MM.1S (cell line): ENCODE results near the gene TMEM131.

Experiments used
- DNase-seq: peaks from one replicate; pipeline ENCODE4 v3.0.0-alpha.2; 2015
- H2AFZ ChIP-seq: fragments of 300-600 bp; sonication (generic); 2 replicates; pipeline ENCODE4 v1.6.0; 2016; ENCODE audit warnings: antibody characterized with exemption, low read length
- H3F3A ChIP-seq: fragments of 300-600 bp; sonication (generic); 2 replicates; pipeline ENCODE4 v1.6.1; 2016; ENCODE audit warnings: mild to moderate bottlenecking, antibody characterized with exemption, low read length, moderate library complexity, mixed read lengths; ENCODE audit not compliant: insufficient read depth
- H3K27ac ChIP-seq: fragments of 300-600 bp; sonication (generic); 2 replicates; pipeline ENCODE4 v1.5.1; 2016; ENCODE audit warnings: mild to moderate bottlenecking, low read length
- H3K27me3 ChIP-seq: fragments of 300-600 bp; sonication (generic); replicated peaks from 2 replicates; pipeline ENCODE4 v1.6.0; 2016; ENCODE audit warnings: low read length; ENCODE audit not compliant: insufficient read depth
- H3K36me3 ChIP-seq: fragments of 300-600 bp; sonication (generic); replicated peaks from 2 replicates; pipeline ENCODE4 v1.6.1; 2016; ENCODE audit warnings: mild to moderate bottlenecking, low read length, mixed read lengths; ENCODE audit not compliant: insufficient read depth
- H3K4me1 ChIP-seq: fragments of 300-600 bp; sonication (generic); 2 replicates; pipeline ENCODE4 v1.6.1; 2016; ENCODE audit warnings: low read length, mixed read lengths
- H3K4me2 ChIP-seq: fragments of 300-600 bp; sonication (generic); 2 replicates; pipeline ENCODE4 v1.6.0; 2016; ENCODE audit warnings: low read depth, low read length
- H3K4me3 ChIP-seq: fragments of 300-600 bp; sonication (generic); 2 replicates; pipeline ENCODE4 v1.5.1; 2016; ENCODE audit warnings: low read length, mixed read lengths
- H3K79me2 ChIP-seq: fragments of 300-600 bp; sonication (generic); 2 replicates; pipeline ENCODE4 v1.6.1; 2016; ENCODE audit warnings: mixed run types, low read length, mixed read lengths
- H3K9ac ChIP-seq: fragments of 300-600 bp; sonication (generic); 2 replicates; pipeline ENCODE4 v1.6.1; 2016; ENCODE audit warnings: low read length, mixed read lengths
- H3K9me2 ChIP-seq: fragments of 300-600 bp; sonication (generic); replicated peaks from 2 replicates; pipeline ENCODE4 v1.6.1; 2016; ENCODE audit warnings: mild to moderate bottlenecking, low read length, mixed read lengths; ENCODE audit not compliant: insufficient read depth
- H3K9me3 ChIP-seq: fragments of 300-600 bp; sonication (generic); replicated peaks from 2 replicates; pipeline ENCODE4 v1.6.1; 2016; ENCODE audit warnings: mild to moderate bottlenecking, low read length, mixed read lengths; ENCODE audit not compliant: insufficient read depth
- H4K20me1 ChIP-seq: fragments of 300-600 bp; sonication (generic); 2 replicates; pipeline ENCODE4 v1.6.1; 2016; ENCODE audit warnings: mild to moderate bottlenecking, low read length, moderate library complexity, mixed read lengths; ENCODE audit not compliant: insufficient read depth
- CTCF ChIP-seq: fragments of 300-600 bp; sonication (generic); IDR thresholded peaks from 2 replicates; pipeline ENCODE4 v1.5.1; 2016; ENCODE audit warnings: antibody characterized with exemption, low read length, mixed read lengths
- EZH2 ChIP-seq: fragments of 300-600 bp; sonication (generic); optimal IDR thresholded peaks from 2 replicates; pipeline ENCODE3; 2017; ENCODE audit warnings: low read depth, mild to moderate bottlenecking, antibody characterized with exemption, low read length, mixed read lengths
- EZH2phosphoT487 ChIP-seq: fragments of 300-600 bp; sonication (generic); IDR thresholded peaks from 2 replicates; pipeline ENCODE4 v1.6.1; 2018; ENCODE audit warnings: antibody characterized with exemption, low read length

Gene TMEM131

DNA sequence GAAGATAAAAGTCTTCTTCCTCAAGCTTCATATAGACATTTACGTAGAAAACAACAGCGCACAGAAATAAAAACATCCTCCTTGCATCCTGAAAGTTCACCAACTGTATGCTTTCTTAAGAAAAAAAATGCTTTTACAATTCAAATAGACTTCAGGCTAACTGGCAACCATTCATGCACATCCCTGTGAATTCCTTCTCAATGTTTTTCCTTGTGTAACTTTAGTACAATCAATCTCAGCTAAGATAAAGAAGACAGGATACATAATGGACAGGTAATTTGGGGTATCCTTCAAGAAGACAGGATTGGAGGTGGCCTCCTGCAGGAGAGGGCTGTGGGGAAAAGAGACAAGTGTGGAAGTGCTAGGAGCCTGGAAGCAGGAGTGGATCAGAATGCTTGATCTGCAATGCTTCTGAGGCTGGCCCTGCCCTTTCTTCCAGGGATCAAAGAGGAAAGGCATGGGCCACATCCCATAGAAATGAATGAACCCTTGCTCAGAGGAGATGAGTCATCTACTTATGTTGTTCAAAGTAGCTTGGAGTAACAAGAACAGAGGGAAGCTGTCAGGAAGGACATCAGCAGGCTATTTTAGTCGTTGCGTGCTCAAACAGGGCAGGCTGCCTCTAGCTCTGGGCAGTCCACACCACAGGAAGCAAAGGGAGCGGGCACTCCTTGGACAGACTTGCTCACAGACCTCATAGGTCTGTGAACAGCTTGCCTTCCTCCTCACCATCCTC is 126.6 kb downstream of the TMEM131 start:
- H3K9me3 ChIP-seq = no peaks in the 10 kb centered on the region
- no peak for TF ChIP-seq EZH2phosphoT487
- no peak for TF ChIP-seq CTCF
- TF ChIP-seq EZH2 = no peak
- no peak overlapping the region for H3K4me3 ChIP-seq
- no peaks in the 10 kb centered on the region for H3K36me3 ChIP-seq
- peaks cover 19% of the 10 kb centered on the region for H3K79me2 ChIP-seq
- no peaks in the 10 kb centered on the region for H3K27me3 ChIP-seq
- H3K9ac ChIP-seq = no peak overlapping the region
- no peak overlapping the region for H2AFZ ChIP-seq
- H3K4me2 ChIP-seq = peak overlapping the region; percentile 43; the same call in 1 of the 2 replicates
- peaks cover 24% of the 10 kb centered on the region for H3K4me1 ChIP-seq
- DNase-seq = no peak
- H4K20me1 ChIP-seq = peaks cover 10% of the 10 kb centered on the region
- no peaks in the 10 kb centered on the region for H3K9me2 ChIP-seq
- peaks cover 15% of the 10 kb centered on the region for H3F3A ChIP-seq
- H3K27ac ChIP-seq = no peak overlapping the region

GRCh38 chr2:97863829-97864228 is 131.9 kb downstream of the TMEM131 start:
- no peak overlapping the region for H3K4me3 ChIP-seq
- no peaks in the 10 kb centered on the region for H3F3A ChIP-seq
- H3K27ac ChIP-seq = no peak overlapping the region
- no peak overlapping the region for H3K9ac ChIP-seq
- TF ChIP-seq CTCF (no peak), EZH2 (no peak)
- no peak overlapping the region for H3K4me2 ChIP-seq
- no peaks in the 10 kb centered on the region for H3K4me1 ChIP-seq
- peaks cover 5% of the 10 kb centered on the region for H3K79me2 ChIP-seq
- no peaks in the 10 kb centered on the region for H4K20me1 ChIP-seq
- no peaks in the 10 kb centered on the region for H3K9me3 ChIP-seq
- no peaks in the 10 kb centered on the region for H3K9me2 ChIP-seq
- H3K36me3 ChIP-seq = no peaks in the 10 kb centered on the region
- H3K27me3 ChIP-seq = no peaks in the 10 kb centered on the region
- DNase-seq = no peak
- H2AFZ ChIP-seq = no peak overlapping the region

- Histone ChIP-seq H3K79me2 (no peaks in the 10 kb centered on the region), H3K4me2 (no peak overlapping the region), H2AFZ (no peak overlapping the region), H3K36me3 (no peaks in the 10 kb centered on the region), H3K4me1 (no peaks in the 10 kb centered on the region), H3K4me3 (no peak overlapping the region), H3K9me3 (no peaks in the 10 kb centered on the region), H3K27me3 (no peaks in the 10 kb centered on the region), H3F3A (no peaks in the 10 kb centered on the region), H3K9me2 (no peaks in the 10 kb centered on the region), H4K20me1 (no peaks in the 10 kb centered on the region), H3K27ac (no peak overlapping the region), H3K9ac (no peak overlapping the region)
- DNase-seq = no peak
- TF ChIP-seq EZH2 = no peak
- no peak for TF ChIP-seq CTCF
- no peak for TF ChIP-seq EZH2phosphoT487
Observed at GRCh38 chr2:97861177-97861576, 134.6 kb downstream of the TMEM131 start.
